Ureter (tissue), 1 donor: Measurements from ENCODE around the gene CTNNA3. TPM values are rescaled to one million over a fixed set of nuclear protein-coding genes. Genes with fewer than 3 reads are reported as not detected.

Experiments
- DNase-seq: peaks from one replicate; pipeline ENCODE4 v3.0.0-alpha.2; 2020; ENCODE audit warnings: low spot score
- total RNA-seq: library from RNA; stranded (reverse); gene quantifications from one replicate; pipeline ENCODE4 v1.2.4, GENCODE V29; 2023
- donor health status: DM: yes; HTN: yes; CAD: no.

Gene CTNNA3
- total RNA-seq, 1 donor from 2014 or later, result 1.1 TPM

DNA sequence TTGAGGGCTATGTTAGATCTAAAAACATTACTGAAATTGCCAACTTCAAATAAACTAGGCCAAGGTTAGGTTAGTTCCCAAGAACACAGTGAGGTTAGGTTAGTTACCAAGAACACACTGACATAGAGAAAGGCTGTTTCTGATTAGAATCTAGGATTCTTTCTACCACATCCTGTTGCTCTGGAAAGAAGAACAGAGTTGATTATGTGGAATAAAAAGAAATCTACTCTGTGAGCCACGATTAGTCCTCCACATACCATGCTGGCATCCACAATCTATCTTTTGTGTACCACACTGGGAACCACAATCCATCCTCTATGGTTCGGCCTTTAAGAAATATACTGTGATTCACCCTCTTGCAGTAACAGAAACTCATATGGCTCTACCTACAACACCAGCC lies 678.8 kb downstream of the CTNNA3 start:
- DNase-seq, result no peak

DNA sequence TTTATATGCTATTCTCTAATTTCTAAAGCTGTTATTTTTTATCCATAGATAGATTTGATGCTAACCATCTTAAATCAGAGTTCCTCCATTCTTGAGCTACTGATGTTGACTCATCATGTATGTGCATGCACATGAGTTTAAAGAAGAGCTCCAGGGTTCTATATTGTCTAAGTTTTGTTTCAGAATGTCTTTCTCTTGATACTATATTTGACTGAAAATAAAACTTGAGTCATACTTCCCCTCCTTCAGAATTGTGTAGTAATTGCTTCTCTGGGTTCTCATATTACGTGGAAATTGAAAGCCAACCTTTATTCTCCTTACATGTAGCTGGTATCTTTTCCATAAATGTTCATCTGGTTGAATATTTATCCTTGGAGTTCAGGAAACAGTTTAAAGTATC lies 680.8 kb downstream of the CTNNA3 start:
- DNase-seq, result no peak

DNA sequence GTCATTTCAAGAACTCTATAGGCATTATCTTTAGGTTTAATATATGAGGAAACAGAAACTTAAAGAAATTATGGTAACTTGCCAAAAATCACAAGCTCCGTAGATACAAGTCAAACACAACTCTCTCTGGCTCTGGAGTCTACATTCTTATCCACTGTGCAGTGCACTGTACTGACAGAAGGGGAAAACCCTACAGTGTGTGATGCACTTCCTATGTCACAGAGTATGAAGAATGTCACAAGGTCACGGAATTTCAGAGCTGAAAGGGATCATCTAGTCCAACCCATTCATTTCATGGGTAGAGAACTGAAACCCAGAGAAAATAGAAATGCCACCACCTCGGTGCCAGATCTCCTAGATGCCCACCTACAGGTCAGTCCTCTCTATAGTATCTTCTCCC lies 684.0 kb downstream of the CTNNA3 start:
- no peak for DNase-seq

DNA sequence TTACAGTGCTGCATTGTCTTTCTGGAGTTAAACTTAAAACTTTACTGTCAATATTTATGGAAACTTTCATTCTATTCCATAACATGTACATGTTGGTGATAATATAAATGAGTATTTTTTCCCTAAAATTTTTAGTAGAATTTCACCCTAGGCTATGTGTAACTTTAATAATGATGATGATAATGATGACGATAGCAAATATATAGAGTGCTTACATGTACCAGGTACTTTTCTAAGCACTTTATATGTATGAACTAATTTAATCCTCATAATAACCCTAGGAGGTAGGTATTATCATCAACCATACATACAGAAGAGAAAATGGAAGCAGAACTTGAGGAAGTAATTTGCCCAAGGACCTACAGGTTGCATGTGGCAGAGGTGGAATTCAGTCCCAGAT lies 684.5 kb downstream of the CTNNA3 start:
- DNase-seq, result no peak

DNA sequence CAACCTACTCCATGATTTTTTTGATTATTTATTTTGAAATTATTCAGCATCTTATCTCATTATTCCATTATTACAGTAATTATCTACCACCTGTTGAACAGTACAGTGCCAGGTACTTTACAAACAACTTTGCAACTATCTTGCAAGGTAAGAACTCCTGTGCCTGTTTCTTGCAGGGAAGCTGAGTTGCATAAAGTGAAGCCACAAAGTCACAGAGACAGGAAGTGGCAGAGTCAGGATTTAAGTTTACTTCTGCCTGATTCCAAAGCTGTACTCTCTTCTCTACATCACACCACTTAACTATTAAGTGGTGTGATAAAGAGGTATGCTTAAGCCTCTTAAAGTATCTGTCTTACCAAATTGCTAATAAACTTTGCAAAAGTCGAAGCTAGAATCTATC lies 690.0 kb downstream of the CTNNA3 start:
- DNase-seq, result no peak

DNA sequence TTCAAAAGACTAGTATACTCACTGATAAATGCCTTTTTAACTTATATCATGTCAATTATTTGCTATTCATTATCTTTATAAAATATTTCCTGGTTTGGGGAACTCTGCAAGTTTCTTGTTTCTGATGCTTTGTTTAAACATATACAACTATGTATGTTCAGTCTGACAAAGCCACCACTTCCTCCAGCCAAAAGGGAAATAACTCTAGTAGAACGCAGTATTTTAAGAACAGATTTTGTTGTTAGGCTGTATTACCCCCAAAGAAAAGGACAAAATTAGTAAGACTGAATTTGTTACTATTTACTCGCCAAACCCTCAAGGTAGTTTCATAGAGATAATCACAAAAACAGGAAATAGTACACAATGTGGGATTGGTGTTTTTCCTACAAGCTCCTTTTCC lies 691.3 kb downstream of the CTNNA3 start:
- no peak for DNase-seq

DNA sequence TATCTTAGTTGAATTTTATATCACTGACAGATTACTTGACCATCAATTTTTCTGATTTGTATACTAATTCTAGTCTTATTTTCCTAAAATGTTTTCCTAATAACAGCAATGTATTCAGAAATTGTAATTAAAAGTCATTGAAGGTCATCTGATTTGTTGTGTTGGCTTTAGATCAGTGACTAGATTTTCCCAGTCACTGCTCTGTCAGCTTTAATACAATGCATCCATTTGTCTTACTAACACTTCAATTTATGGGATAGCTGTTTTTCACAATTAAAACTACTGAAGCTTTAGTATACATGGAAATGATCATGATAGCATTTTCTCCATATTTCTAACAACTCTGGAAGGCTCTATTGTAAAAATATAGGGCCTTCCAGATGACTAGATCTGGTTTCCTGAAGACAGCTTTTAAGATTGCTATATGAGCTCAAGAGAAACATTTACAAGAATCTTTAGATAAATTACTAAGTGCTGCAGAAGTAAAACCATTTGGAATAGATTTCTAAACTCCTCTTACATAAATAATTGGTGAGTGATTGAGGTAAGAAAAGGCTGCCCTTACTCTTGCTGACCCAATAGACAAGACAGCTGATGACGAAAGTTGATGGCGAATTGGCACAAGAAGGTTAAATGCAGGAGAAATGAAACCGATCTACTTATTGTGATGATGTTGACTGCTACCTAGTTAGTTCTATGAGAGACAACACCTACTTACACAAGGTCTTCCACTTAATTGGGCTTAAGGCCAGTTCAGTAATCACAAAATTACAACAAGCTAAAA lies 696.0 kb downstream of the CTNNA3 start:
- DNase-seq, result no peak

DNA sequence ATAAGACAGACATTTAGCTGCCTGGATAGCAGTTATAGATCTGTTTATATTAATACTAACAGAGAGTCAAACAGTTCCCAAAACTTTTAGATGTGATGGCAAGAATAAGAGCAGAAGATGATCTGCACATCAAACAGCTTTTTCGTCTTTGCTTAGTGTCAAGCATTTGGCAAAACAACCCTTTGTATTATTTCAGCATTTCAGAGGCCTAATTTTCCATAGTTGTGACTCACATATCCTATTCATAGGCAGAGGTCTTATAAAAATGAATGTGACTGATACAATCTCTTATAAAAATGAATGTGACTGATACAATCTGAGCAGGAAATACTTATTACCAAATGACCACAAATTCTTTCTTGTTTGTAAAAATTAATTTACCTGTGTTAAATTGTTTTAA lies 699.0 kb downstream of the CTNNA3 start:
- no peak for DNase-seq

DNA sequence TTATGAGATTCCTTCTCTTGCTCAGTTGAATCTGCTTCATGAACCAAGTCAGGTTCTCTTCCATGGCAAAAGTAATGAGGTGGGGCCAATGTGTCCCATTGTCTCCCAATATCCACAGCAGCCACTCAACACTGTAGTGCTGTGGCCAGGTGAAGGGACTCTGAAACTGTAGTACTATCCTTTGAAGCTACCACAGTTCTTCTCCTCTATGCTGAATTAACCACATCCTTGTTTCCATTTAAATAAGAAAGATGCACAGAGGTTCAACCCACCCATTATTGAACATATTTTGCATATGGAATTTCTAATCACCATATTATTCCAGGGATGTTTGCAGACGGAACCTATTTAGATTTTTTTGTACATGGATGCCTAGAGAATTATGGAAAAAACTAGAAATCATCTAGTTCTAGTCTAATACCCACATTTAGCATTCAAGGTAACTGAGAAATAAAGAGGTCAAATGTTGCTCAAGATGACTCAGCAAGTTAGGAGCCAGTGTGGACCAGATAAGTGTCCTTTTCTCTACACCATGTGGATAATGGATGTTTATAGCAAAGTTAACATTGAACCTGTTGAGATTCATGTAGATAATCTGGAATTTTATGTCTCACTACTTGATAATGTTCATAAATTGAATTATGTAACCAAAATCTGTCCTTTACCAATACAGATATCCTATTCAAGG lies 705.7 kb downstream of the CTNNA3 start:
- no peak for DNase-seq

DNA sequence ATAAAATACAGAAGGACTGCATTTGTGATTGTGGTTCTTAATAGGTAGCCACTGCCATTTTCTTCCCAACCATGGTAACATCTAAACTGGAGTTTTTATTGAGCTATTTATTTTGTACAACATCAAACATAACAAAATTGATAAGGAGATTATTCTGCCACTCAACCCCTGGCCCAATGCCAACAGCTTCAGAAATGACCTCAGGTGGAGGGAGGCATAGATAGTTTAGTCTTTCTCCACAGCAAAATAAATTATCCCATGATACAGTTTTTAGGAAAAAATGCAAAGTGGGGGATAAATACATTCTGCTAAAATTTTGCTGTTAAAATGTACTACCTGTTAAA lies 712.5 kb downstream of the CTNNA3 start:
- no peak for DNase-seq

DNA sequence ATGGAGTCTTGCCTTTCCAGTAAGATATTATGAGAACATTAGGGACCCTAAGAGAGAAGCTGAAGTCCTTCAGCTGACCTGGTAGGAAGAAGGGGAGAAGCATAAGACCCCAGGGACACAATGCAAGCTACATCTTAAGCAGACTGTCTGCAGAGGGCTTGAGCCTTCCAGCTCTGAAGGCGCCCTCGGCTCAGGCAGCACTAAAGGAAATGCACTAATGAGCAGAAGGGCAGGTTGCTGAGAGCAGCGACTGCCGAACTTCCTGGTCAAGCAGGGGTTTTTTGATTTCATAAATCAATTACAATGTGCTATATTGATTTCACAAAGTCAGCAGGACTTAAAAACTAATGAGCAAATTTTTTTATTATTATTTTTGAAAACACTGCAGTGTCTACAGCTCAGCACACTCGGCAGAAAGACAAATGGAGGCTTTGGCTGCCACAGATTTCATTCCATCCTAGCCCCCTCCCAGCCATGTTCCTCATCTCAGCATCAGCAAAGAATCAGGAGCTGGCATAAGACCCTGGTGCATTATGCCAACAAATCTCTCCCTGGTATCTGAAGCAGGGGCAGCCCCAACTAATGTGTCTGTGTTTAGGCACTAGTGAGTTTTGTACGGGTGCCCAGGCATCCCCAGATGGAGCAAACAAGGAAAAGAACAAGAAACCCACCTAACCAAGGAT lies 713.1 kb downstream of the CTNNA3 start:
- no peak for DNase-seq

DNA sequence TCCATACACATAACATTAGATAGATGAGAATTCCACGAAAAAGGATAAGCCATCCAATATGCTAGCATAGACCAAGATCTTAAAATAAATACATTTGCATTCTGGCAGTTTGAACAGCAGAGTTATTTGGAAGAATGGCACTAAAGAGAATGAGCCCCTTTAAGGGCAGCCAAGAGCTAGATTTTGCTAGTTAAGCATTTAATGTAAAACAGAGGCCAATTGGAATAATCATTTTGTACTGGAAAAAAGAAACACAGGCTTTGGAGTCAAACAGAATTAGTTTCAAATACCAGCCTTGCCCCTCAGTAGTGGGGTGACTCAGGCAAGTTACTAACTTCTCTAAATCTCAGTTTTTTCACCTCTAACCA lies 714.0 kb downstream of the CTNNA3 start:
- DNase-seq, result no peak

DNA sequence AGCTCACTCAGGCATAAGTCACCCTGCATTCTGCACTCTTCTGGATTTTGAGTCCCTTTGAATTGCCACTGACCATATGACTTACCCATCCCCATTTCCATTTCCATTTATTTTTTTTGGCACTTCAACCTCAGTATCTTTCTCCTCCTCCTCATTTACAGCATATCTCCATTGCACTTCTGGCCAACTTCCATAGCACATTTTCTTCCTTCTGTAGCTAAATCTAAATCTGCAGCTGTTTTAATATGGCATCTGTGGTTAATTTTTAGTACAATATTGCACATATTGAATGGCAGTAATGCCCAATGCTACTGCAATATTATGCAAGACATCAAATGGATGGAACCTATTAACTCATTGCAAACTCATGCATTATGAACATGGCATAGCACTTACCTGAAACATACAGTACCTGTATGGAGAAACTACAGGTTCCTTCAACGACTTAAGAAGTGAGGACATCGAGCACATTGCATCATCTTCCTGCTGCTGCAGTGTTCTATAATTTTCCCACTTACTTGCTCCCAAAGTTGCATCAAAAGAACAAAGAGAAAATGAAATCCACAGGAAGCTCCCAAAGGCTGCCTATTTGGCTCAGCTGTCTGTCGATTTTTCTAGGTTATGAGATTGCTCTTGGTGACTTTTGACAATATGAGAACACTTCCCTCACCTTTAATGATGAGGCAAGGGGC lies 714.5 kb downstream of the CTNNA3 start:
- no peak for DNase-seq

DNA sequence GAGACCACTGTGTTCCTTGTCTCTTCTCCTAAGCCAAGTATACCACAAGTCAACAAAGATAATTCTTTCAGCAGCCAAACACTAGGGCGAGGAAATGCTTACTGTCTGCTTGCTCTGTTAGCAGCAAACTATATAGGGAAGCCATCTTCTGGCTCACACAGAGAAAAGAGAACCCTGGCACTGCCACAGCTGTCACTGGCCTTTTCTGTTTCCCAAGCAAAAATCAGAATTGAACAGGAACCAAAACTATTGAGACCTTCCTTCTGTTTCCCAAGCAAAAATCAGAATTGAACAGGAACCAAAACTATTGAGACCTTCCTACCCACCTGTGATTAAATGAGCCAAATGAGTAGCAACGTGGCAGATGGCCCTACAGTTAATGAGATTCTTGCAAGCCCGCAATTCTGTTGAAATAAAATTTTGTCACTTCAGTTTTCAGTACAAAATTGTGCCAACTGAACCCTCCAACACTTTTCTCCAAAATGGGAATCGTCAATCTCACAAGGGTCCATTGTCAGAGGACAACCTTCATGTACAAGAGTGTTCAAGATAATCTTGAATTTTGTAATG lies 715.7 kb downstream of the CTNNA3 start:
- no peak for DNase-seq

DNA sequence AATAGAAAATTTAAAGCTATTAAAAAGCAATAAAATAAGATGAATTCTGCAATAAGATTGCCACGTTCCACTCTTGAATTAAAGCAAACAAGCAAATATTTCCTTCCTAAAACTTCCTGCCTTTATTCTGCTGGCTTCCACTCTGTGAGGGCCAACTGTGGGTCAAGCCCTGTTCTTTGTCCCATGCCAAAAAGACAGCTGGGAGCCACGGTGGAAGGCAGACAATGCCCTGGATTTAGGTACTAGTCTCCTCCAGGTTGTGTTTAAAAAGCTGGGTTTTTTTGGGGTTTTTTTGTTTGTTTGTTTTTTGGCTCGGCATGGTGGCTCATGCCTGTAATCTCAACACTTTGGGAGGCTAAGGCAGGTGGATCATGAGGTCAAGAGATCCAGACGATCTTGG lies 731.0 kb downstream of the CTNNA3 start:
- no peak for DNase-seq

DNA sequence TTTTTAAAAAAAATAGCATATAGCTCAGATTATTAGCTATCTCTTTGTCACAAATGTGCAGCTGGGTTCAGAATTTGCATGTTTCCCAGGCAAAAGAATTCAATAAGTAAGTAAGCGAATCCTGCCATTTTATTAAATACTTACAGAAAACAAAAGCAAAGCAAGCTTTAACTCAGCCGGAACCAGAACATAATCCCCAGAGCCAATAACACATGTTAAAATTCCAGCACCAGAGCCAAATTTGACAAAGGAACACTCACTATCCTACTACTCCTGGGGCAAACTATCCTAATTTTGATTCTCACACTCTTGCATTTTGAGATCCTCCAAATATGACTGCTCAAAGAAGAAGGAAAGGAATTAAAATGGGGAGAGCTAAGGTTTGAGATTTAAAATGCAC lies 737.5 kb downstream of the CTNNA3 start:
- no peak for DNase-seq

DNA sequence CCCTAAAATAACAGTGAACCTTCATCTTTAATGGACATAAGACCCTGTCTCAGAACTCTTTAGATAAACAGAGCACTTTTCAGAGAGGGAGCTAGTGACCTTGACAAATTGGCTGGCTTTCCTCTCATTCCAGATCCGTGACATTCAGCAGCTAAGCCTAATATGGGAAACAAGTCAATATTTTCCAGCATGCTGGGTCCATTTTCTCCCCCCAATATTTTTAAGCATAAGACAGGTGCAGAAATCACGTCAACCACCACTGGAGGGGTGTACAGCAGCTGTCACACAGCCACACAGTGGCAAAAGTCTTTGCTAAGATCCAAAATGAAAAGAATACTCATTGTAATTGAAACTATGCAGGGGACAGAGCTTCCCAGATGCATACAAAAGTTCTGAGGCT lies 744.1 kb downstream of the CTNNA3 start:
- DNase-seq, result no peak

DNA sequence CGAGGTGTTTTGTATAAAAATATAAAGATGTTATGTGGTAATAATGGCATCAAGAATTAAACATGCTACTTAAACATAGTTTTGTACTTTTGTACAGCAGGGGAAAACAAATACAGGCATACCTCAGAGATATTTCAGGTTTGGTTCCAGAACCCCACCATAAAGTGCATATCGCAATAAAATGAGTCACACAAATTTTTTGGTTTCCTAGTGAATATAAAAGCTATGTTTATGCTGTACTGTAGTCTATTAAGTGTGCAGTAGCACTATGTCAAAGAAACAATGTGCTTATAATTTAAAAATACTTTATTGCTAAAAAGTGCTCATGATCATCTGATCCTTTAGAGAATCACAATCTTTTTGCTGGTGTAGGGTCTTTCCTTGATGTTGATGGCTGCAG lies 752.4 kb downstream of the CTNNA3 start:
- no peak for DNase-seq

DNA sequence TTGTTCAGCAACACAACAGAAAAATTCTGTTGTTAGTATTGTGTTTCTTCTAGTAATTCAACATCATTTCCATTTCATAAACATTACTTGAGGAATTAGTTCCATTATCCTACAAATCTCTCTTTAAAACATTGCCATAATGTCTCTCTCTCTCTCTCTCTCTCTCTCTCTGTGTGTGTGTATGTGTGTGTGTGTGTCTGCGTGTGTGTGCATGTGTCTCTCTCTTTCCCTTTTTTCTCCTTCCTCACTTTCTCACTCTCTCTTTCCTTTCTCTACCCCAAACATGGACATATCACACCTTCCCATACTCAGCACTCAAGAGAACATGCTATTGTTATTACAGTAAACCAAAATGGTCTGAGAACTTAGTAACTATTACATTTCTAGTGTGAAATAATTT lies 753.6 kb downstream of the CTNNA3 start:
- no peak for DNase-seq

DNA sequence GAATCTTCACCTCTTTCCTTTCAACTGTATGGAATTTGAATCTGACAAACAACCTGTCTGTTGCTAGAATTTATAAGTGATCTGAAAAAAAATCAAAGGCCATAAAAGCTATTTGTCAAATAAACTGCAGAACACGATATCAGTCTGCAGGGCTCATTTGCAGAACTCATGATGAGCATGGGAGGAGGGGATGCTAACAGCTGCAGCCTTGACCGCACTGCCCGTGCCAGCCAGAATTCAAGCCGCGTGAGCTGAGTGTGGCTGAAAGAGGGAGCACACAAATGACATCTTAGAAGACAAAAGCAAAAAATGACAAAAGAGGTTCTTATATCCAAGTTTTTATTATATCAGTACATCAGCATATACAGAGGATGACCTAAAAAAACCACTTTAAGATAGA lies 754.5 kb downstream of the CTNNA3 start:
- DNase-seq, result no peak

DNA sequence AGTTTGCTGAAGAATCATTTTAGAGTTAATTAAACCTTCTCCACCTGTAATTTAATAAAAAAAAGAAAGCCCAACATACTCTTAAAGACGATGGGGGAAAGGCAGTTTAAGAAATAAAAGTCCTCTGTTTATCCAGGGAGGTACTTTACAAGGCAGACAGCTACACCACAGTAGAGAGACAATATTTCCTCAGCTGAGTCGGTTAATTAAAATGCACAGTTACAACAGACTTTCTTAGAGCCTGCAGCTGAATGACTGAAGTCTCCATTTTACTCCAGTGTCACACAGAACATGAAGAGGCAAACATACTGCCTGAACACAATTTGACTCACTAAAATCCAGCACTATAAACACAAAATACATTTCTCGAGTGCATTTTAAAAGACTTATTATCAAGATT lies 755.0 kb downstream of the CTNNA3 start:
- DNase-seq, result no peak

DNA sequence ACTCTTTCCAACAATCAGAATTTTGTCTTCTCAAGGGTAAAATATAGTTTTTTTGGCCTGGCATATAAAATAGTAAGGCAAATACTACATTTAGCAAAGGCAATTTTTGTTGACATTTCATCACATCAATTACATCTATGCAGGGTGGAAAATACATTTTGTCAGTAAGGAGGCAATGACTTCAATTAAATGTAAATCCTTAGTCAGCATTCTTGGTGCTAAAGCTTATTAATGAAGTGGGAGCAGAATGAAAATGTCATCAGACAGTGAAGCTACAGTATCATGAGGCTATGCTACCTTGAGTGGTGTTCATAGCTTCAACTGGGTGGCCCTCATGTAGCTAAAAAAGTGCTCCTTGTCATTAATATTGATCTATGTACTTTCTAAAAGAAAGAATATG lies 761.3 kb downstream of the CTNNA3 start:
- no peak for DNase-seq
